Measurements from ENCODE around the gene TEAD1. TPM values are rescaled to one million over a fixed set of nuclear protein-coding genes. Genes with fewer than 3 reads are reported as not detected.

The TEAD1 gene
- total and polyA plus RNA-seq, 2 donors (not counting 3 experiments of a cell fraction or from before 2014, with no cell fraction given), result 15.3 to 49.0 TPM

DNA sequence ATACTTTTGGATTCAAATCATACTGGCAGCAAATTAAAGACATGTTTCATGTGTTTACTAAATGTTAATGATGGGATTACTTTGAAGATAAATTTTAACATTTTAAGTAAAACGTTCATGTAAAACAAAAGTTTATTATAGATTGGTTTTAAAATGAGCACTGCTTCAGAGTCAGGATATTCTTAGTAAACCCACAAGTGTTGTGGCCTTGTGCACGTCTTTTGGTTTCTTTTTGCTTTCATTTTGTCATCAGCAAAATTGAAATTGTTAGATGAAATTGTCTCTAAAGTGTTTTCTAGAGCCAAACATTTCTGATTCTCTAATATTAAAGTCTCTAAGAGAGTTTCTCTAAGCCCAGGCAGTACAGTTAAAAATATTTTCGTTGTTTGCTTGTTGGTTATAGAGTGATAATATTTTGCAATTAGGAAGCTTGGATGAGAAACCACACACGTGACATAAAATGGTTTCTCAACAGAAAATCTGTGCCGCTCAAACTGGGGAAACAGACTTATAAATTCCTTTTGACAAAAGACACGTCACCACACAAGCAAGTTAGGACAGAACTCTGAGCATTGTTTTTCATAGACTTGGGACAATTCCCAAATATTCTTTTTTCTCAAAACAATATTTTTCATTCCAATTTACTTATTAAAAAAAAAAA lies 164.4 kb downstream of the TEAD1 start:
- H4K20me1 ChIP-seq (replicated peaks; ENCODE audit: control insufficient read depth, extremely low read depth, insufficient read depth, low read length), result no peaks in the 10 kb centered on the region
- no TSS peak for BruUV-seq (replicated peaks)
- H3K79me2 ChIP-seq (ENCODE audit: control insufficient read depth, insufficient read depth, low read length), result peaks cover 18% of the 10 kb centered on the region
- dilution Hi-C loops (cut with MboI; ENCODE audit: extremely low pct_ligation_motif_present, low sequenced_read_pairs) (no loop called here), intact Hi-C loops (cut with micrococcal nuclease) (no loop called here)
- H2AFZ ChIP-seq (ENCODE audit: low read depth, low read length), result no peak overlapping the region
- H3K4me3 ChIP-seq (replicated peaks in 1 of 3; ENCODE audit: insufficient read depth in 1 of 3, low read depth in 1 of 3, low read length in 3 of 3), result no peak overlapping the region
- H3K4me1 ChIP-seq (ENCODE audit: control insufficient read depth, extremely low read depth, insufficient read depth, low read length), result peaks cover 33% of the 10 kb centered on the region
- ChIA-PET POLR2A (no interaction called here), CTCF (interaction anchor here (1.8 kb wide), 1 partner anchor 507 kb away, joined by 5 read pairs; no protein-coding TSS in a partner anchor)
- no peak overlapping the region for H3K27ac ChIP-seq (ENCODE audit: insufficient read depth, low read depth, low read length)
- FAIRE-seq (no peak), DNase-seq (ENCODE audit: low read depth, low spot score) (no peak)
- H3K9me3 ChIP-seq (replicated peaks; ENCODE audit: control insufficient read depth, insufficient read depth, low read length), result no peaks in the 10 kb centered on the region
- no peak overlapping the region for H3K9ac ChIP-seq (replicated peaks; ENCODE audit: extremely low read depth, insufficient read depth, low read length)
- H3K27me3 ChIP-seq (ENCODE audit: control insufficient read depth in 2 of 2, insufficient read depth in 2 of 2, low read length in 2 of 2), result no peaks in the 10 kb centered on the region
- no peaks in the 10 kb centered on the region for H3K36me3 ChIP-seq (ENCODE audit: control insufficient read depth in 2 of 2, extremely low read depth in 1 of 2, insufficient read depth in 2 of 2, low read length in 2 of 2)
- no peak overlapping the region for H3K4me2 ChIP-seq (ENCODE audit: insufficient read depth, low read length)
- TF ChIP-seq JUN (IDR thresholded peaks at IDR 0.05; ENCODE audit: borderline replicate concordance, insufficient read depth, insufficient read length, low read depth), result no peak
- no peak for TF ChIP-seq FOS (IDR thresholded peaks at IDR 0.05; ENCODE audit: borderline replicate concordance, insufficient read depth, low read length)
- no peak for TF ChIP-seq POLR2AphosphoS5 (IDR thresholded peaks at IDR 0.05; ENCODE audit: insufficient read depth, low read depth, low read length)
- TF ChIP-seq, protein P1, sequence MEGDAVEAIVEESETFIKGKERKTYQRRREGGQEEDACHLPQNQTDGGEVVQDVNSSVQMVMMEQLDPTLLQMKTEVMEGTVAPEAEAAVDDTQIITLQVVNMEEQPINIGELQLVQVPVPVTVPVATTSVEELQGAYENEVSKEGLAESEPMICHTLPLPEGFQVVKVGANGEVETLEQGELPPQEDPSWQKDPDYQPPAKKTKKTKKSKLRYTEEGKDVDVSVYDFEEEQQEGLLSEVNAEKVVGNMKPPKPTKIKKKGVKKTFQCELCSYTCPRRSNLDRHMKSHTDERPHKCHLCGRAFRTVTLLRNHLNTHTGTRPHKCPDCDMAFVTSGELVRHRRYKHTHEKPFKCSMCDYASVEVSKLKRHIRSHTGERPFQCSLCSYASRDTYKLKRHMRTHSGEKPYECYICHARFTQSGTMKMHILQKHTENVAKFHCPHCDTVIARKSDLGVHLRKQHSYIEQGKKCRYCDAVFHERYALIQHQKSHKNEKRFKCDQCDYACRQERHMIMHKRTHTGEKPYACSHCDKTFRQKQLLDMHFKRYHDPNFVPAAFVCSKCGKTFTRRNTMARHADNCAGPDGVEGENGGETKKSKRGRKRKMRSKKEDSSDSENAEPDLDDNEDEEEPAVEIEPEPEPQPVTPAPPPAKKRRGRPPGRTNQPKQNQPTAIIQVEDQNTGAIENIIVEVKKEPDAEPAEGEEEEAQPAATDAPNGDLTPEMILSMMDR (IDR thresholded peaks at IDR 0.05; ENCODE audit: extremely low read depth in 1 of 2, insufficient read depth in 1 of 2, low read depth in 1 of 2, low read length in 2 of 2), result no peak
- TF ChIP-seq, protein P2, sequence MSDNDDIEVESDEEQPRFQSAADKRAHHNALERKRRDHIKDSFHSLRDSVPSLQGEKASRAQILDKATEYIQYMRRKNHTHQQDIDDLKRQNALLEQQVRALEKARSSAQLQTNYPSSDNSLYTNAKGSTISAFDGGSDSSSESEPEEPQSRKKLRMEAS (IDR thresholded peaks at IDR 0.05; ENCODE audit: insufficient read depth, insufficient read length), result no peak
- no peak for TF ChIP-seq EZH2 (IDR thresholded peaks at IDR 0.05; ENCODE audit: borderline replicate concordance, low read depth, low read length, severe bottlenecking)
- no peak for TF ChIP-seq GATA2 (IDR thresholded peaks at IDR 0.05; ENCODE audit: insufficient read depth, insufficient read length, low read depth, low read length)
- TF ChIP-seq MYC (IDR thresholded peaks at IDR 0.05; ENCODE audit: low read depth, low read length), result no peak
- TF ChIP-seq POLR2A (IDR thresholded peaks at IDR 0.05; ENCODE audit: low read depth, low read length), result no peak
- no peaks in the 10 kb centered on the region for H3K9me1 ChIP-seq (replicated peaks; ENCODE audit: control insufficient read depth, extremely low read depth, insufficient read depth, low read length)
